GM20000 (cell line): ENCODE results near the gene TMEM45A.
A peak's percentile ranks its signal among the peaks of the same experiment; 100 is the strongest.

ENCODE experiments used
- DNase-seq: peaks from one replicate; pipeline ENCODE4 v3.0.0; 2012; ENCODE audit warnings: low spot score
- TF ChIP-seq, protein P1 (sequence below): IDR thresholded peaks from 2 replicates; pipeline ENCODE4 v1.5.1; 2012; ENCODE audit warnings: mild to moderate bottlenecking, control low read depth; ENCODE audit errors: extremely low read depth, missing control alignments

TMEM45A gene

DNA sequence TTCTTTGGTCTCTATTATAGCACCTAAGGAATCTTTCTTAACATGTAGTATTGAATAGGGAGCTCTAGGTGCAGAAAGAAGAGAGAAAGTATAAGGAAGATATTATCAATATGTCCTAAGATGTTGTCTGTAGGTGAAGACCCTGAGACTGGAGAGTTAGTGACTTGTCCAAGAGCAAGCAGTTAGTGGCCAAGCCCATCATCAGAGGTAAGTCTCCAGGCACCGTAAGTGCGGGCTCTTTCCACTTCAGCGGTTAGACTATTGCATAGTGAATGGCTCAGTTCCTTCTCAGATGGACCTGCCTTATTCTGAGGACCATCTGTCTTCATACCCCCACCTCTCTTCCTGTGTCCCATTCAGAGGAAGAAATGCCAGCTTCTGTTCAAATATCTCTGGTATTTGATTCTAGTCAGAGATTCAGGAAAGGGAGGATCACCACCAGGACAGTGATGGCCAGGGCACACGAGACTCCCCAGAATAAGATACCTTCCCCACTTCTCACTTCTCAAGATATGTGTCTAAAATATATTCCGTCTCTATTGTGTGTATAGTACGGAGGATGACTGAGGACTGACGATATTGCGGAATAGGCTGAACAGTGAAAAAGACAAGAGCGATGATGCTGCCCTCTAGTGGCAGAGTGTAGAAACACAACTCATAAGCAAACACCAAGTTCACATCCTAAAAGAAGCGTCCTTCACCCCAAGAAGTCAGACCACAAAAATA, 97.9 kb downstream of the TMEM45A start:
- TF ChIP-seq, protein P1, sequence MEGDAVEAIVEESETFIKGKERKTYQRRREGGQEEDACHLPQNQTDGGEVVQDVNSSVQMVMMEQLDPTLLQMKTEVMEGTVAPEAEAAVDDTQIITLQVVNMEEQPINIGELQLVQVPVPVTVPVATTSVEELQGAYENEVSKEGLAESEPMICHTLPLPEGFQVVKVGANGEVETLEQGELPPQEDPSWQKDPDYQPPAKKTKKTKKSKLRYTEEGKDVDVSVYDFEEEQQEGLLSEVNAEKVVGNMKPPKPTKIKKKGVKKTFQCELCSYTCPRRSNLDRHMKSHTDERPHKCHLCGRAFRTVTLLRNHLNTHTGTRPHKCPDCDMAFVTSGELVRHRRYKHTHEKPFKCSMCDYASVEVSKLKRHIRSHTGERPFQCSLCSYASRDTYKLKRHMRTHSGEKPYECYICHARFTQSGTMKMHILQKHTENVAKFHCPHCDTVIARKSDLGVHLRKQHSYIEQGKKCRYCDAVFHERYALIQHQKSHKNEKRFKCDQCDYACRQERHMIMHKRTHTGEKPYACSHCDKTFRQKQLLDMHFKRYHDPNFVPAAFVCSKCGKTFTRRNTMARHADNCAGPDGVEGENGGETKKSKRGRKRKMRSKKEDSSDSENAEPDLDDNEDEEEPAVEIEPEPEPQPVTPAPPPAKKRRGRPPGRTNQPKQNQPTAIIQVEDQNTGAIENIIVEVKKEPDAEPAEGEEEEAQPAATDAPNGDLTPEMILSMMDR = peak; percentile 60
- peak; percentile 69 for DNase-seq

DNA sequence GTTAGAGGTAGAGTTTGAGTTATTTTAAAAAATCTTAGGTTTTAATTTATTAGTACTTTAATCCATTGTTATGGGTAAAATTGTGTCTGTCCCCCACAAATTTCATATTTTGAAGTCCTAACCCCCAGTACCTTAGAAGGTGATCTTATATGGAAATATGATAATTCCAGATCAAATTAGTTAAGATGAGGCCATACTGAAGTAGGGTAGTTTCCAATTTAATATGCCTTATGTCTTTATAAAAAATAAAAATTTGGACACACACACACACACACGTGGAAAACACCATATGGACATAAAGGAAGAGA, 98.4 kb downstream of the TMEM45A start:
- TF ChIP-seq, protein P1 = no peak
- DNase-seq = no peak

DNA sequence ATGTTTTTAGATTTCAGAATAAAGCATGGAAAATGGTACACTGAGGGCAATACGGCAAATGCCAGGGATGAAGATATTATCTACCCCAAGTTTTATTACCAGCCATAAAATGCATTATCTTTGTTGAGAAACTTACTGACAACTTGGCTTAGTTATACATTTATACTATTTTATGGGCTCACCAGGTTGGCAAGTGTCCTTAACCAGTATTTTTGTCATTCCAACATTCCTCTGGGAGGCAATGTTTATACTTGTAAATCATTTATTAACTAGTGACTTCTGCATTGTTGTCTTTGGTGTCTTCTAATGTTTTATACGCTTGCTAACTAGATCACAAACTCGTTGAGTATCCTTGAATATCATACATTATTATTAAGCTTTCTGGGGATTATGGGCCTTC, 99.0 kb downstream of the TMEM45A start:
- no peak for DNase-seq

DNA sequence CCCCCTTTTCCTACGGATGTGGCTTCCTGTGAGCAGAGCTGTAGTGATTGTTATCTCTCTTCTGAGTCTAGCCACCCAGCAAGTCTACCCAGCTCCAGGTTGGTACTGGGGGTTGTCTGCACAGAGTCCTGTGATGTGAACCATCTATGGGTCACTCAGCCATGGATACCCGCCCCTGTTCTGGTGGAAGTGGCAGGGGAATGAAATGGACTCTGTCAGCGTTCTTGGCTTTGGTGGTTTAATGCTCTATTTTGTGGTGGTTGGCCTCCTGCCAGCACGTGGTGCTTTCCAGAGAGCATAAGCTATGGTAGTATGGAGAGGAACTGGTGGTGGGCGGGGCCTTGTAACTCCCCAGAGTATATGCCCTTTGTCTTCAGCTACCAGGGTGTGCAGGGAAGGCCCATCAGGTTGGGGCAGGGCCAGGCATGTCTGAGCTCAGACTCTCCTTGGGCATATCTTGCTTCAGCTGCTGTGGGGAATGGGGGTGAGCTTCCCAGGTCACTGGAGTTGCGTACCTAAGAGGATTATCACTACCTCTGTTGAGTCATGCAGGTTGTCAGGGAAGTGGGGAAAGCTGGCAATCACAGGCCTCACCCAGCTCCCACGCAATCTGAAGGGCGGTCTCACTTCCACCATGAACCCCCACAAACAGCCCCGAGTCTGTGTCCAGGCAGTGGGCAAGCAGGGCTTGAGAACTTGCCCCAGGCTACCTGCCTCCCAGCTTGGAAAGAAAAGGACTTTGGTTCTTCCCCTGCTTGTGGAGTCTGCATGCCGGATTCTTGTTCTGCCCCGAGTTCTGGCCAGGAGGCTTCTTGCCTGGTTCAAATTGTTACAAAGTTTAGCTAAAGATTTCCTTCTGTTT, 108.0 kb downstream of the TMEM45A start:
- TF ChIP-seq, protein P1 = no peak
- DNase-seq = no peak

More for the DNA sequence above, 99.0 kb downstream of the TMEM45A start:
- TF ChIP-seq, protein P1 = no peak

DNA sequence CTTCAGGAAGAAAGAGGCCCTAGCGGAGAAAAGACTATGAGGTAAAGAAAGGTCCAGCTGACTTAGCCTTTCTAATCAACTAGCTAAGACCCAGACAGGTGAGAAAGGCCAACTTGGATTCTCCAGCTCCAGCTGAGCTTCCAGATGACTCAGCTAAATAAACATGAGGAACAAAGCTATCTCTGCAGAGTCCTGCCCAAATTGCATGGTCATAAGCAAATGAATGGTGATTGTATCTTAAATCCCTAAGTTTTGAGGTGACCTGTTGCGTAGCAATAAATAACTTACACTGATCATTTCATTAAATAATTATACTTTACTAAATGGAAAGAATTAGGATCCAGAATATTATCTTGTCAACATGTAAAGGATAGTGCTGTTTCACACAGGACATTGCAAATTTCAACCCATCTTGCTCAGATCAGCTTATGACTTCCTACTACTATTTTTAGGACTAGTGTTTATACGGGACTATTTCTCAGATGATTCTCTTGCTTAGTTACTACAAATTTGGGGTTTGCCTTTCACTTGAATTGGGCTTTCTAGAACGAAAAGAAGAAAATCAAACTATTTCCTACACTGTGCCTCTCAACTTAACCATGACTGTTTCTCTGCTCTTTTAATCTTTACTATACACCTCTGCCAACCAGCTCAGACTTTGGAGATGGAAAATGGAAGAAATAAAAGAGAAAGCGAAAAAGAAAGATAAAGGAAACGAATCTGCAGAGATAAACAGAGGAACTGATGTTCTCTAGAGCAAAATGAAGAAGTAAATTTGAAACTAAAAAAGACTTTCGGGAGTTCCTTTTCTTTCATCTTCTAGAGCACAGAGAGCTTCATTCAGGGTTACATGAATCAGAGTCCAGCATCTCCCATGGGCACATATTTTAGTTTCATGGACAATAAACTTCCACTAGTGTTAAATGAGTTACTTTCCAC, 110.4 kb downstream of the TMEM45A start:
- DNase-seq = peak; percentile 24

DNA sequence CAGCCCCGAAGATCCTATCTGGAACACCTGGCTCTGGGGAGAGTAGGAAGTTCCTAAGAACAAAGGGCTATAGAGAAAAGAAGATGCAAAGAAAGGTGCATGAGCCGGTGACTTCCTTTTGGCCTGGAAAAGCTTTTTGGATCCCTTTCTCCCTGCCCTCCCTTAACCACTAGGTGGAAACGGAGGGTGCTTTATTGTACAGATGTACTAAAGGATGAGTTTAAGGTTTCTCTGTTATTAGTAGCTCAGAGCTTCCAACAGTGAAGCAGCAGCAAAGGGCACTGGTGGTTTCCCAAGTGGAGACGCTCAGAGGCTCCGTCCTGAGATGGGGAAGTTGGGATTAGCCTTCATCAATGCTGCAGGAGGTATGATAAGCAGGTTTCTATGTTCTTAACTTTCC, 111.0 kb downstream of the TMEM45A start:
- TF ChIP-seq, protein P1 = no peak
- DNase-seq = peak; percentile 14

More for the DNA sequence above, 110.4 kb downstream of the TMEM45A start:
- TF ChIP-seq, protein P1 = no peak
